EL (cell line): ENCODE data around the gene IL33.
A peak's percentile ranks its signal among the peaks of the same experiment; 100 is the strongest.

Source experiments
- DNase-seq: peaks from one replicate; pipeline ENCODE4 v3.0.0-alpha.2; 2016

IL33 gene

GRCh38 chr9:6305954-6306563, 90.5 kb downstream of the IL33 start:
- DNase-seq = peak; percentile 23
